Fibroblast of lung (primary cell): Measurements from ENCODE around the gene SETD9.

Experiments used
- CTCF ChIP-seq, 2 donors: IDR thresholded peaks in 1 of 2; conservative IDR thresholded peaks in 1 of 2; 1 replicate in 1 of 2; 2 replicates in 1 of 2; pipeline ENCODE4 v1.5.1; 2011 to 2012; ENCODE audit warnings: low read length in 2 of 2, control low read depth in 1 of 2, inconsistent platforms in 1 of 2, low read depth in 1 of 2, mild to moderate bottlenecking in 1 of 2
- EZH2 ChIP-seq: IDR thresholded peaks from 2 replicates; pipeline ENCODE4 v1.5.1; 2012; ENCODE audit warnings: low read length, control low read depth, mild to moderate bottlenecking; ENCODE audit errors: missing control alignments

GRCh38 chr5:56919942-56920662 is 10.7 kb downstream of the SETD9 start:
- no peak for TF ChIP-seq CTCF (conservative IDR thresholded peaks at IDR 0.05 in 1 of 2, IDR thresholded peaks at IDR 0.05 in 1 of 2; ENCODE audit: low read depth in 1 of 2, low read length in 2 of 2)
- no peak for TF ChIP-seq EZH2
